HepG2 (cell line): ENCODE results near the gene USP8. TPM values are rescaled to one million over a fixed set of nuclear protein-coding genes. Genes with fewer than 3 reads are reported as not detected.

Experiments used
- CHD2 ChIP-seq: IDR thresholded peaks from 2 replicates; pipeline ENCODE4 v1.6.1; 2011; ENCODE audit warnings: low read depth, low read length, improper control_type of control experiment
- DNMT1 ChIP-seq: sonication (generic); formaldehyde crosslinking; IDR thresholded peaks from 2 replicates; pipeline ENCODE4 v1.5.1; 2020; ENCODE audit warnings: mild to moderate bottlenecking, missing genetic modification reagents
- FOSL2 ChIP-seq: sonication (generic); formaldehyde crosslinking; IDR thresholded peaks from 2 replicates; pipeline ENCODE4 v1.4.0; 2020; ENCODE audit warnings: missing genetic modification reagents
- PRMT3 ChIP-seq: sonication (generic); formaldehyde crosslinking; IDR thresholded peaks from 2 replicates; pipeline ENCODE4 v1.8.1; 2022; ENCODE audit warnings: low read depth, mild to moderate bottlenecking, moderate library complexity, missing genetic modification reagents, borderline replicate concordance
- RNF2 ChIP-seq: fragments of 450-650 bp; conservative IDR thresholded peaks from 2 replicates; pipeline ENCODE4 v1.6.1; 2016; ENCODE audit warnings: low read depth
- SMAD1 ChIP-seq: sonication (generic); formaldehyde crosslinking; IDR thresholded peaks from 2 replicates; pipeline ENCODE4 v1.4.0; 2020; ENCODE audit warnings: missing genetic modification reagents, low read depth, mild to moderate bottlenecking, borderline replicate concordance
- SP4 ChIP-seq: sonication (generic); formaldehyde crosslinking; IDR thresholded peaks from 2 replicates; pipeline ENCODE4 v1.8.1; 2023; ENCODE audit warnings: mild to moderate bottlenecking, missing genetic modification reagents
- ZBTB21 ChIP-seq: sonication (generic); formaldehyde crosslinking; IDR thresholded peaks from 2 replicates; pipeline ENCODE4 v1.4.0; 2020; ENCODE audit warnings: missing genetic modification reagents
- ZNF431 ChIP-seq: sonication (generic); formaldehyde crosslinking; IDR thresholded peaks from 2 replicates; pipeline ENCODE4 v1.9.0; 2022; ENCODE audit warnings: missing genetic modification reagents, low read depth, mild to moderate bottlenecking, borderline replicate concordance
- ZNF646 ChIP-seq: sonication (generic); formaldehyde crosslinking; IDR thresholded peaks from 2 replicates; pipeline ENCODE4 v1.9.0; 2021; ENCODE audit warnings: mild to moderate bottlenecking, missing genetic modification reagents
- ZNF713 ChIP-seq: sonication (generic); formaldehyde crosslinking; IDR thresholded peaks from 2 replicates; pipeline ENCODE4 v1.4.0; 2020; ENCODE audit warnings: mild to moderate bottlenecking, missing genetic modification reagents
- ZNF768 ChIP-seq: sonication (generic); formaldehyde crosslinking; IDR thresholded peaks from 2 replicates; pipeline ENCODE4 v1.4.0; 2020; ENCODE audit warnings: missing genetic modification reagents
- ZNF776 ChIP-seq: sonication (generic); formaldehyde crosslinking; IDR thresholded peaks from 2 replicates; pipeline ENCODE4 v1.4.0; 2020; ENCODE audit warnings: mild to moderate bottlenecking, missing genetic modification reagents
- ZSCAN31 ChIP-seq: sonication (generic); formaldehyde crosslinking; IDR thresholded peaks from 2 replicates; pipeline ENCODE4 v1.5.0; 2020; ENCODE audit warnings: low read depth, mild to moderate bottlenecking, missing genetic modification reagents
- polyA plus RNA-seq, 8 experiments: library from polyadenylated mRNA; depleted of rRNA in 3 of 8; stranded (reverse) in 7 of 8; unstranded in 1 of 8; fragments of >200 nt; fragmentation: Illumina TruSeq in 4 of 8; extraction: Trizol in 4 of 8; gene quantifications; 2 replicates each; pipeline versions ENCODE4 v1.2.1 to v1.2.3, GENCODE V29; 2011 to 2016; ENCODE audit warnings: low read depth in 4 of 8, missing spikeins in 1 of 8, mixed read lengths in 1 of 8; ENCODE audit not compliant: insufficient read depth in 1 of 8
- total RNA-seq, 5 experiments: library from RNA; depleted of rRNA; stranded (reverse); fragments of >200 nt; fragmentation: Illumina TruSeq; extraction: Trizol; gene quantifications; 2 replicates each; pipeline ENCODE4 v1.2.3, GENCODE V29; 2016; ENCODE audit warnings: low read depth in 1 of 5
- TF ChIP-seq, protein P1 (sequence below): IDR thresholded peaks from 2 replicates; pipeline ENCODE4 v1.6.1; 2016; ENCODE audit warnings: low read depth
- TF ChIP-seq, protein P2 (sequence below): sonication (generic); formaldehyde crosslinking; IDR thresholded peaks from 2 replicates; pipeline ENCODE4 v1.4.0; 2020; ENCODE audit warnings: missing genetic modification reagents, borderline replicate concordance

The USP8 gene
- total and polyA plus RNA-seq, 2 of the 13 experiments (the other 11 are each of a cell fraction or from before 2014, with no cell fraction given) = 36.4 to 50.7 TPM

GRCh38 chr15:50424066-50424890 is at the start of gene USP8 (continued):
- TF ChIP-seq PRMT3 (CRISPR knock-in tag) = no peak
- peak; percentile 97 for TF ChIP-seq SP4
- peak; percentile 47 for TF ChIP-seq FOSL2 (CRISPR knock-in tag)
- TF ChIP-seq SMAD1 (CRISPR knock-in tag) = peak; percentile 67; the same call in 1 of the 2 replicates
- no peak for TF ChIP-seq ZNF646 (CRISPR knock-in tag)
- peak; percentile 51; the same call in 1 of the 2 replicates for TF ChIP-seq ZNF776 (CRISPR knock-in tag)
- 0 out of 2 replicates have a peak, but pooled peaks have one; percentile 13 for TF ChIP-seq ZSCAN31 (CRISPR knock-in tag)
- TF ChIP-seq, protein P1, sequence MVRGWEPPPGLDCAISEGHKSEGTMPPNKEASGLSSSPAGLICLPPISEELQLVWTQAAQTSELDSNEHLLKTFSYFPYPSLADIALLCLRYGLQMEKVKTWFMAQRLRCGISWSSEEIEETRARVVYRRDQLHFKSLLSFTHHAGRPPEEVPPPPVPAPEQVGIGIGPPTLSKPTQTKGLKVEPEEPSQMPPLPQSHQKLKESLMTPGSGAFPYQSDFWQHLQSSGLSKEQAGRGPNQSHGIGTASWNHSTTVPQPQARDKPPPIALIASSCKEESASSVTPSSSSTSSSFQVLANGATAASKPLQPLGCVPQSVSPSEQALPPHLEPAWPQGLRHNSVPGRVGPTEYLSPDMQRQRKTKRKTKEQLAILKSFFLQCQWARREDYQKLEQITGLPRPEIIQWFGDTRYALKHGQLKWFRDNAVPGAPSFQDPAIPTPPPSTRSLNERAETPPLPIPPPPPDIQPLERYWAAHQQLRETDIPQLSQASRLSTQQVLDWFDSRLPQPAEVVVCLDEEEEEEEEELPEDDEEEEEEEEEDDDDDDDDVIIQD (CRISPR knock-in tag) = peak; percentile 53
- no peak for TF ChIP-seq RNF2
- TF ChIP-seq ZNF768 = peak; percentile 48; the same call in 1 of the 2 replicates
- TF ChIP-seq ZNF713 (CRISPR knock-in tag) = peak; percentile 86; the same call in 1 of the 2 replicates
- no peak for TF ChIP-seq DNMT1 (CRISPR knock-in tag)
- peak; percentile 66; the same call in 1 of the 2 replicates for TF ChIP-seq ZNF431 (CRISPR knock-in tag)
- TF ChIP-seq, protein P2, sequence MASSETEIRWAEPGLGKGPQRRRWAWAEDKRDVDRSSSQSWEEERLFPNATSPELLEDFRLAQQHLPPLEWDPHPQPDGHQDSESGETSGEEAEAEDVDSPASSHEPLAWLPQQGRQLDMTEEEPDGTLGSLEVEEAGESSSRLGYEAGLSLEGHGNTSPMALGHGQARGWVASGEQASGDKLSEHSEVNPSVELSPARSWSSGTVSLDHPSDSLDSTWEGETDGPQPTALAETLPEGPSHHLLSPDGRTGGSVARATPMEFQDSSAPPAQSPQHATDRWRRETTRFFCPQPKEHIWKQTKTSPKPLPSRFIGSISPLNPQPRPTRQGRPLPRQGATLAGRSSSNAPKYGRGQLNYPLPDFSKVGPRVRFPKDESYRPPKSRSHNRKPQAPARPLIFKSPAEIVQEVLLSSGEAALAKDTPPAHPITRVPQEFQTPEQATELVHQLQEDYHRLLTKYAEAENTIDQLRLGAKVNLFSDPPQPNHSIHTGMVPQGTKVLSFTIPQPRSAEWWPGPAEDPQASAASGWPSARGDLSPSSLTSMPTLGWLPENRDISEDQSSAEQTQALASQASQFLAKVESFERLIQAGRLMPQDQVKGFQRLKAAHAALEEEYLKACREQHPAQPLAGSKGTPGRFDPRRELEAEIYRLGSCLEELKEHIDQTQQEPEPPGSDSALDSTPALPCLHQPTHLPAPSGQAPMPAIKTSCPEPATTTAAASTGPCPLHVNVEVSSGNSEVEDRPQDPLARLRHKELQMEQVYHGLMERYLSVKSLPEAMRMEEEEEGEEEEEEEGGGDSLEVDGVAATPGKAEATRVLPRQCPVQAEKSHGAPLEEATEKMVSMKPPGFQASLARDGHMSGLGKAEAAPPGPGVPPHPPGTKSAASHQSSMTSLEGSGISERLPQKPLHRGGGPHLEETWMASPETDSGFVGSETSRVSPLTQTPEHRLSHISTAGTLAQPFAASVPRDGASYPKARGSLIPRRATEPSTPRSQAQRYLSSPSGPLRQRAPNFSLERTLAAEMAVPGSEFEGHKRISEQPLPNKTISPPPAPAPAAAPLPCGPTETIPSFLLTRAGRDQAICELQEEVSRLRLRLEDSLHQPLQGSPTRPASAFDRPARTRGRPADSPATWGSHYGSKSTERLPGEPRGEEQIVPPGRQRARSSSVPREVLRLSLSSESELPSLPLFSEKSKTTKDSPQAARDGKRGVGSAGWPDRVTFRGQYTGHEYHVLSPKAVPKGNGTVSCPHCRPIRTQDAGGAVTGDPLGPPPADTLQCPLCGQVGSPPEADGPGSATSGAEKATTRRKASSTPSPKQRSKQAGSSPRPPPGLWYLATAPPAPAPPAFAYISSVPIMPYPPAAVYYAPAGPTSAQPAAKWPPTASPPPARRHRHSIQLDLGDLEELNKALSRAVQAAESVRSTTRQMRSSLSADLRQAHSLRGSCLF (CRISPR knock-in tag) = no peak
- TF ChIP-seq ZBTB21 (CRISPR knock-in tag) = peak; percentile 24; the same call in 1 of the 2 replicates
- 0 out of 2 replicates have a peak, but pooled peaks have one; percentile 46 for TF ChIP-seq CHD2
